Peyer's patch (tissue), 4 donors: ENCODE data around the gene MST1. TPM values are rescaled to one million over a fixed set of nuclear protein-coding genes. Genes with fewer than 3 reads are reported as not detected.
"Not testable (repeated sequence)": the region's sequence is repeated elsewhere in the genome, so short reads cannot be mapped to it uniquely, and the experiment has no call there.

ENCODE experiments used
- DNase-seq, 3 donors: peaks; one replicate each; pipeline ENCODE4 v3.0.0-alpha.2; 2017 to 2019
- H3K27ac ChIP-seq, 4 donors: fragments of 200-600 bp; sonication (generic); one replicate each; pipeline ENCODE4 v1.5.1; 2016 to 2019
- H3K27me3 ChIP-seq, 2 donors: fragments of 200-600 bp; sonication (generic); one replicate each; pipeline ENCODE4 v1.5.1; 2019
- H3K36me3 ChIP-seq, 3 donors: fragments of 200-600 bp; sonication (generic); one replicate each; pipeline ENCODE4 v1.5.1; 2016 to 2019
- H3K4me1 ChIP-seq, 4 donors: fragments of 200-600 bp; sonication (generic); one replicate each; pipeline ENCODE4 v1.5.1; 2016 to 2019
- H3K4me3 ChIP-seq, 4 donors: fragments of 200-600 bp; sonication (generic); 1 replicate in 3 of 4; 2 replicates in 1 of 4; pipeline ENCODE4 v1.5.1; 2016 to 2019; ENCODE audit warnings: mild to moderate bottlenecking in 1 of 4
- H3K9me3 ChIP-seq, 4 donors: fragments of 200-600 bp; sonication (generic); one replicate each; pipeline ENCODE4 v1.5.1; 2016 to 2019; ENCODE audit warnings: mild to moderate bottlenecking in 1 of 4
- CTCF ChIP-seq, 6 experiments: fragments of 450-650 bp in 4 of 6; fragments of 200-600 bp in 2 of 6; sonication (generic) in 1 of 6; IDR thresholded peaks; one replicate each; pipeline ENCODE4 v1.5.1; 2017 to 2019; ENCODE audit warnings: antibody characterized with exemption in 6 of 6, mild to moderate bottlenecking in 3 of 6, moderate library complexity in 1 of 6
- POLR2A ChIP-seq, 2 donors: fragments of 450-650 bp; IDR thresholded peaks; one replicate each; pipeline ENCODE4 v1.5.1; 2017; ENCODE audit warnings: antibody characterized with exemption in 2 of 2, mild to moderate bottlenecking in 2 of 2, moderate library complexity in 2 of 2
- total RNA-seq, 4 donors: library from RNA; depleted of rRNA; stranded (reverse); fragments of >200 nt; gene quantifications; one replicate each; pipeline ENCODE4 v1.1.0, GENCODE V29; 2016

The MST1 gene
- total RNA-seq, 4 donors from 2014 or later: 52.0 to 156 (median 93.3) TPM

- peaks cover 0 to 23% (median 3%) of the 10 kb centered on the region in 4 donors for H3K4me1 ChIP-seq
- H3K27me3 ChIP-seq, H3K9me3 ChIP-seq, H3K27ac ChIP-seq, DNase-seq, H3K4me3 ChIP-seq: not testable (repeated sequence)
- H3K36me3 ChIP-seq: peaks cover 0 to 43% (median 0%) of the 10 kb centered on the region in 3 donors
These were observed 4.2 kb downstream of the MST1 start for GRCh38 chr3:49685103-49685502.

GRCh38 chr3:49684453-49684852 is 4.8 kb downstream of the MST1 start:
- Histone ChIP-seq H3K36me3 (peaks cover 0 to 50% (median 0%) of the 10 kb centered on the region in 3 donors), H3K4me1 (peaks cover 0 to 20% (median 1%) of the 10 kb centered on the region in 4 donors)
- H3K9me3 ChIP-seq, H3K27ac ChIP-seq, H3K27me3 ChIP-seq, H3K4me3 ChIP-seq, DNase-seq: not testable (repeated sequence)

- Histone ChIP-seq H3K4me1 (peaks cover 0 to 12% (median 0%) of the 10 kb centered on the region in 4 donors), H3K4me3 (no peak overlapping the region), H3K27me3 (no peaks in the 10 kb centered on the region), H3K36me3 (peaks cover 0 to 63% (median 0%) of the 10 kb centered on the region in 3 donors), H3K27ac (no peak overlapping the region), H3K9me3 (no peaks in the 10 kb centered on the region)
- no peak for DNase-seq
- no peak for TF ChIP-seq POLR2A (IDR thresholded peaks at IDR 0.05)
- no peak for TF ChIP-seq CTCF (IDR thresholded peaks at IDR 0.05)
These were observed 6.1 kb downstream of the MST1 start for GRCh38 chr3:49683162-49683561.

- TF ChIP-seq CTCF (IDR thresholded peaks at IDR 0.05): no peak
- no peak for TF ChIP-seq POLR2A (IDR thresholded peaks at IDR 0.05)
- H3K27me3 ChIP-seq: no peaks in the 10 kb centered on the region
- no peaks in the 10 kb centered on the region for H3K9me3 ChIP-seq
- H3K4me1 ChIP-seq: peaks cover 0 to 4% (median 0%) of the 10 kb centered on the region in 4 donors
- no peak overlapping the region for H3K27ac ChIP-seq
- no peak overlapping the region for H3K4me3 ChIP-seq
- DNase-seq: no peak
- H3K36me3 ChIP-seq: peaks cover 0 to 79% (median 0%) of the 10 kb centered on the region in 3 donors
These were observed 7.7 kb downstream of the MST1 start for GRCh38 chr3:49681543-49681942.

GRCh38 chr3:49681232-49681522 is 8.1 kb downstream of the MST1 start:
- no peak overlapping the region for H3K4me3 ChIP-seq
- H3K9me3 ChIP-seq: no peaks in the 10 kb centered on the region
- H3K27ac ChIP-seq: no peak overlapping the region
- no peak for TF ChIP-seq POLR2A (IDR thresholded peaks at IDR 0.05)
- TF ChIP-seq CTCF (IDR thresholded peaks at IDR 0.05): no peak
- no peaks in the 10 kb centered on the region for H3K27me3 ChIP-seq
- peaks cover 0 to under 1% (median 0%) of the 10 kb centered on the region in 4 donors for H3K4me1 ChIP-seq
- no peak for DNase-seq
- H3K36me3 ChIP-seq: peaks cover 0 to 83% (median 0%) of the 10 kb centered on the region in 3 donors

- peaks cover 0 to 88% (median 0%) of the 10 kb centered on the region in 3 donors for H3K36me3 ChIP-seq
- no peak for DNase-seq
- TF ChIP-seq POLR2A (IDR thresholded peaks at IDR 0.05) (no peak), CTCF (IDR thresholded peaks at IDR 0.05) (no peak)
- H3K4me3 ChIP-seq: no peak overlapping the region
- peaks cover 0 to 1% (median 0%) of the 10 kb centered on the region in 4 donors for H3K4me1 ChIP-seq
- no peaks in the 10 kb centered on the region for H3K27me3 ChIP-seq
- no peak overlapping the region for H3K27ac ChIP-seq
- H3K9me3 ChIP-seq: no peaks in the 10 kb centered on the region
These were observed 8.6 kb downstream of the MST1 start for GRCh38 chr3:49680493-49681231.
